ENCODE data around the gene BEST3. TPM values are rescaled to one million over a fixed set of nuclear protein-coding genes. Genes with fewer than 3 reads are reported as not detected.

The BEST3 gene
- total RNA-seq, 4 donors from 2014 or later, result 0.23 TPM; not detected in 3

- no peaks in the 10 kb centered on the region for H3K4me1 ChIP-seq
- WGBS, 2 donors (ENCODE audit: low coverage in 1 of 2), result 63 to 81% methylated on average over 3 of the region's 3 CpGs
- no peaks in the 10 kb centered on the region for H3K27me3 ChIP-seq
- H3K4me3 ChIP-seq, result no peak overlapping the region
- ATAC-seq, result no peak
- H3K36me3 ChIP-seq, result no peaks in the 10 kb centered on the region
- TF ChIP-seq EP300 (IDR thresholded peaks at IDR 0.05) (no peak), POLR2A (IDR thresholded peaks at IDR 0.05) (no peak), CTCF (IDR thresholded peaks at IDR 0.05) (no peak), POLR2AphosphoS5 (IDR thresholded peaks at IDR 0.05) (no peak)
- no peak overlapping the region for H3K27ac ChIP-seq
- no peaks in the 10 kb centered on the region for H3K9me3 ChIP-seq
Observed at GRCh38 chr12:69701826-69702225, 2.7 kb upstream of the BEST3 start.

GRCh38 chr12:69698054-69698453 lies 1.0 kb downstream of the BEST3 start:
- Histone ChIP-seq H3K36me3 (no peaks in the 10 kb centered on the region), H3K9me3 (no peaks in the 10 kb centered on the region), H3K27ac (no peak overlapping the region), H3K27me3 (no peaks in the 10 kb centered on the region), H3K4me3 (no peak overlapping the region), H3K4me1 (no peaks in the 10 kb centered on the region)
- no peak for TF ChIP-seq CTCF (IDR thresholded peaks at IDR 0.05)
- TF ChIP-seq EP300 (IDR thresholded peaks at IDR 0.05), result no peak
- no peak for TF ChIP-seq POLR2AphosphoS5 (IDR thresholded peaks at IDR 0.05)
- no peak for TF ChIP-seq POLR2A (IDR thresholded peaks at IDR 0.05)
- no peak for ATAC-seq
- WGBS, 2 donors (ENCODE audit: low coverage in 1 of 2), result 62 to 89% methylated on average over 2 of the region's 2 CpGs

- Histone ChIP-seq H3K36me3 (no peaks in the 10 kb centered on the region), H3K27ac (no peak overlapping the region), H3K4me3 (no peak overlapping the region), H3K9me3 (no peaks in the 10 kb centered on the region), H3K4me1 (no peaks in the 10 kb centered on the region), H3K27me3 (no peaks in the 10 kb centered on the region)
- 70 to 74% methylated on average over 7 of the region's 7 CpGs for WGBS, 2 donors (ENCODE audit: low coverage in 1 of 2)
- no peak for ATAC-seq
- no peak for TF ChIP-seq POLR2AphosphoS5 (IDR thresholded peaks at IDR 0.05)
- no peak for TF ChIP-seq POLR2A (IDR thresholded peaks at IDR 0.05)
- TF ChIP-seq EP300 (IDR thresholded peaks at IDR 0.05), result no peak
- no peak for TF ChIP-seq CTCF (IDR thresholded peaks at IDR 0.05)
Observed at GRCh38 chr12:69694123-69694522, 5.0 kb downstream of the BEST3 start.

- Histone ChIP-seq H3K4me3 (no peak overlapping the region), H3K27me3 (no peaks in the 10 kb centered on the region), H3K9me3 (no peaks in the 10 kb centered on the region), H3K4me1 (no peaks in the 10 kb centered on the region), H3K36me3 (no peaks in the 10 kb centered on the region), H3K27ac (no peak overlapping the region)
- ATAC-seq, result no peak
- TF ChIP-seq CTCF (IDR thresholded peaks at IDR 0.05), result no peak
- no peak for TF ChIP-seq EP300 (IDR thresholded peaks at IDR 0.05)
- no peak for TF ChIP-seq POLR2A (IDR thresholded peaks at IDR 0.05)
- no peak for TF ChIP-seq POLR2AphosphoS5 (IDR thresholded peaks at IDR 0.05)
- WGBS, 2 donors (ENCODE audit: low coverage in 1 of 2), result 83 to 88% methylated on average over 1 to 2 of the region's 2 CpGs
Observed at GRCh38 chr12:69689638-69690037, 9.5 kb downstream of the BEST3 start.

- Histone ChIP-seq H3K9me3 (no peaks in the 10 kb centered on the region), H3K36me3 (no peaks in the 10 kb centered on the region), H3K27me3 (no peaks in the 10 kb centered on the region), H3K27ac (no peak overlapping the region), H3K4me3 (no peak overlapping the region), H3K4me1 (no peaks in the 10 kb centered on the region)
- TF ChIP-seq EP300 (IDR thresholded peaks at IDR 0.05) (no peak), POLR2AphosphoS5 (IDR thresholded peaks at IDR 0.05) (peak; percentile 51)
- peak; percentile 75 for ATAC-seq
- 61 to 74% methylated on average over 5 to 6 of the region's 14 CpGs for WGBS, 2 donors (ENCODE audit: low coverage in 1 of 2)
Observed at GRCh38 chr12:69688471-69689427, 10.4 kb downstream of the BEST3 start.
